Activated B cell treated with CpG ODN at 0.5 μM for 24 hours (primary cell): ENCODE measurements around the gene POR. TPM values are rescaled to one million over a fixed set of nuclear protein-coding genes. Genes with fewer than 3 reads are reported as not detected.

Source experiments
- ATAC-seq: fragments of 200-7000 bp; cut with Tn5 transposase; one replicate; pipeline ENCODE4 v1.10.0; 2021; ENCODE audit warnings: low read depth, mild to moderate bottlenecking, moderate library complexity
- CTCF ChIA-PET: fragments of 350-600 bp; sonication (Branson Sonifier 250); formaldehyde crosslinking; loops from one replicate; lab custom pipeline; 2021; ENCODE audit warnings: antibody characterized with exemption; lab: Charles Lee
- POLR2A ChIA-PET: fragments of 350-600 bp; sonication (Branson Sonifier 250); formaldehyde crosslinking; loops from one replicate; lab custom pipeline; 2021; ENCODE audit warnings: antibody characterized with exemption; lab: Charles Lee
- DNase-seq: peaks from one replicate; pipeline ENCODE4 v3.0.0; 2022
- H3K27ac Mint-ChIP-seq: one replicate; pipeline ENCODE4 v1.8.0; 2020; ENCODE audit warnings: mixed read lengths
- H3K27me3 Mint-ChIP-seq: one replicate; pipeline ENCODE4 v1.8.0; 2021; ENCODE audit warnings: mixed read lengths
- H3K36me3 Mint-ChIP-seq: one replicate; pipeline ENCODE4 v1.8.0; 2021; ENCODE audit warnings: low read depth, mixed read lengths
- H3K4me1 Mint-ChIP-seq: one replicate; pipeline ENCODE4 v1.8.0; 2021; ENCODE audit warnings: mixed read lengths
- H3K4me3 Mint-ChIP-seq: one replicate; pipeline ENCODE4 v1.8.0; 2020; ENCODE audit warnings: mild to moderate bottlenecking, mixed read lengths
- H3K9me3 Mint-ChIP-seq: one replicate; pipeline ENCODE4 v1.8.0; 2020; ENCODE audit warnings: mixed read lengths
- intact Hi-C: fragments of 100-400 bp; cut with micrococcal nuclease; formaldehyde crosslinking; loops from one replicate; pipeline ENCODE4 v1.15.1; 2024
- total RNA-seq: library from RNA; stranded (reverse); gene quantifications from 2 replicates; pipeline ENCODE4 v1.2.3, GENCODE V29; 2022
- TF ChIP-seq, protein P1 (sequence below): fragments of 200-600 bp; IDR thresholded peaks from one replicate; pipeline ENCODE4 v1.8.0; 2022; ENCODE audit warnings: antibody characterized with exemption, mild to moderate bottlenecking

The POR gene
- total RNA-seq, 1 donor from 2014 or later = 63.5 TPM

DNA sequence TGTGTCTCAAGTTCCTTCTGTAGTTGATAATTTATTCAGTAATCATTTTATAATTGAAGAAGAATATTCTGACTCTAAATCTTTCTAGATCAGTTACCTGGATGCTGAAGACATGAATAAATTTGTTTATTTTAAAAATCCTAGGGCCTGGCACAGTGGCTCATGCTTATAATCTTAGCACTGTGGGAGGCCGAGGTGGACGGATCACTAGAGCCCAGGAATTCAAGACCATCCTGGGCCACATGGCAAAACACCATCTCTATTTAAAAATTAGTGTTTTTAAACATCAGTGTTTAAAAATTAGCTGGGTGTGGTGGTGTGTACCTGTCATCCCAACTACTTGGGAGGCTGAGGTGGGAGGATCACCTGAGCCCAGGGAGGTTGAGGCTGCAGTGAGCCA, 9.3 kb downstream of the POR start:
- peaks cover 22% of the 10 kb centered on the region for H3K36me3 Mint-ChIP-seq
- DNase-seq = no peak
- H3K27me3 Mint-ChIP-seq = no peaks in the 10 kb centered on the region
- ATAC-seq = no peak
- intact Hi-C loops = no loop called here
- no peaks in the 10 kb centered on the region for H3K9me3 Mint-ChIP-seq
- ChIA-PET POLR2A (no interaction called here), CTCF (no interaction called here)
- H3K27ac Mint-ChIP-seq = no peak overlapping the region
- H3K4me1 Mint-ChIP-seq = peaks cover 29% of the 10 kb centered on the region
- H3K4me3 Mint-ChIP-seq = no peak overlapping the region
- TF ChIP-seq, protein P1, sequence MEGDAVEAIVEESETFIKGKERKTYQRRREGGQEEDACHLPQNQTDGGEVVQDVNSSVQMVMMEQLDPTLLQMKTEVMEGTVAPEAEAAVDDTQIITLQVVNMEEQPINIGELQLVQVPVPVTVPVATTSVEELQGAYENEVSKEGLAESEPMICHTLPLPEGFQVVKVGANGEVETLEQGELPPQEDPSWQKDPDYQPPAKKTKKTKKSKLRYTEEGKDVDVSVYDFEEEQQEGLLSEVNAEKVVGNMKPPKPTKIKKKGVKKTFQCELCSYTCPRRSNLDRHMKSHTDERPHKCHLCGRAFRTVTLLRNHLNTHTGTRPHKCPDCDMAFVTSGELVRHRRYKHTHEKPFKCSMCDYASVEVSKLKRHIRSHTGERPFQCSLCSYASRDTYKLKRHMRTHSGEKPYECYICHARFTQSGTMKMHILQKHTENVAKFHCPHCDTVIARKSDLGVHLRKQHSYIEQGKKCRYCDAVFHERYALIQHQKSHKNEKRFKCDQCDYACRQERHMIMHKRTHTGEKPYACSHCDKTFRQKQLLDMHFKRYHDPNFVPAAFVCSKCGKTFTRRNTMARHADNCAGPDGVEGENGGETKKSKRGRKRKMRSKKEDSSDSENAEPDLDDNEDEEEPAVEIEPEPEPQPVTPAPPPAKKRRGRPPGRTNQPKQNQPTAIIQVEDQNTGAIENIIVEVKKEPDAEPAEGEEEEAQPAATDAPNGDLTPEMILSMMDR = no peak

DNA sequence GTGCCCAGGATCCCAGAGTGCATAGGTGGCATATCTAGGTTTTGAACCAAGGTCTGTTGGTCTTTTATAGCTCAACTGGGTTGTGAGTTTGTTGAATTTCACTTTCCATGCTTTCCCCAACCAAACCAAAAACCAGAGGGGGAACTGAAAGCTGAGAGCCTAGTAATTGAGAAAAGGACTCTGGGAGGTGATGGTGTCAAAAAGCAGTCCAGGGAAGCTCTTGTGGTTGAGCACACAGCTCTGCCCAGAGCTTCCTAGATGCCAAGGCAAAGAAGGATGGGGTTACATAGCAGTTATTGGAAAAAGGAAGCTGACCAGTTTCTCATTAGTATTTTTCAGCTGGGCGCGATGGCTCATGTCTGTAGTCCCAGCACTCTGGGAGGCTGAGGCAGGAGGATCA, 9.9 kb downstream of the POR start:
- H3K27ac Mint-ChIP-seq = no peak overlapping the region
- H3K4me3 Mint-ChIP-seq = no peak overlapping the region
- no peak for ATAC-seq
- intact Hi-C loops = no loop called here
- TF ChIP-seq, protein P1 = no peak
- CTCF ChIA-PET = no interaction called here
- H3K9me3 Mint-ChIP-seq = no peaks in the 10 kb centered on the region
- peaks cover 23% of the 10 kb centered on the region for H3K36me3 Mint-ChIP-seq
- DNase-seq = no peak
- no peaks in the 10 kb centered on the region for H3K27me3 Mint-ChIP-seq
- POLR2A ChIA-PET = interaction anchor here (1.0 kb wide), 1 partner anchor 10 kb away, joined by 7 read pairs; the partner anchor contains the start of gene POR
- H3K4me1 Mint-ChIP-seq = peaks cover 25% of the 10 kb centered on the region

DNA sequence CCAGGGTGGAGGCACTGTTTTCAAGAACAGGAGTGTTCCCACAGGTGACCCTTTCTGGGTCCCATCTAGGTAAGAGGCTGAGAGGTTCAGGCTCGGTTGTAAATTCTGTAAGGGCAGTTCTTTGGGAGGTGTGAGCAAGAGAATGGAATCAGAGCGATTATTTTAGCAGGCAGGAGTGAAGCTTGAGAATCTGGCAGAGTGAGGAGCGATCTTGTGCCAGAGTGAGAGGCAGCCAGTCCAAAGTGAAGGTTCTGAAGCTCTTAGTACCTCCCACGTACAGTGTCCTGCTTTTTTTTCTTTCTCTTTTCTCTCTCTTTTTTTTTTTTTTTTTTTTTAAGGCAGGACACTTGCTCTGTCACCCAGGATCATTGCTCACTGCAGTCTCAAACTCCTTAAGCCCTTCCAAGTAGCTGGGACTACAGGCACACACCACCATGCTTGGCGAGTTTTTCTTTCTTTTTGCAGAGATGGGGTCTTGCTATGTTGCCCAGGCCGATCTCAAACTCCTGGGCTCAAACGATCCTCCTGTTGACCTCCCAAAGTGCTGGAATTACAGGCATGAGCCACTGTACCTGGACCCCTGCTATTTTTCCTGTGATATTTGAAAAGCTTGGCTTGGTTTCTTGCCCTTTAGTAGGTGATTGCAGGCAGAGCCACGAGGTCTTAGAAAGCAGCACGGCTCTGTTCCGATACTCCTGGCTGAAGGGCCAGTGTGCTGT, 10.9 kb downstream of the POR start:
- TF ChIP-seq, protein P1 = no peak
- H3K27ac Mint-ChIP-seq = no peak overlapping the region
- intact Hi-C loops = no loop called here
- peaks cover 19% of the 10 kb centered on the region for H3K36me3 Mint-ChIP-seq
- H3K4me3 Mint-ChIP-seq = no peak overlapping the region
- peaks cover 25% of the 10 kb centered on the region for H3K4me1 Mint-ChIP-seq
- no peaks in the 10 kb centered on the region for H3K9me3 Mint-ChIP-seq
- ATAC-seq = no peak
- ChIA-PET POLR2A (interaction anchor here (0.6 kb wide), 1 partner anchor 350 kb away, joined by 3 read pairs; no protein-coding TSS in a partner anchor), CTCF (no interaction called here)
- H3K27me3 Mint-ChIP-seq = no peaks in the 10 kb centered on the region
- DNase-seq = no peak

DNA sequence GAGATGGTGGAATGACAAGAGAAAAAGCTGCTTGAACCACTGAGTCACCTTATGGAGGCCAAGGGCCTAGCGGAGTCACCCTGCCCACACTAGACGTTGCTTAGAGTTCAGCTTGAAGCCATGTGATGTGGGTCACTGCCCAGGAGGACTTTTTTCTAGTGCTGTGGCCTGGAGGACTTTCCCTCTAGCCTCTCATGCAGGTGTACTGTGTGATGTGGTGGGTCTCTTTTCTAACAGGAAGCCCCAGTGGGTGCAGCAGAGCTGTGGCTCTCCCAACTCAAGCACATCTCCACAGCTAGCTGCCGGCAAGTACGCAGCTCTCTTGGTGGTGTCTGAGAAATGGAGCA, 13.6 kb downstream of the POR start:
- Mint-ChIP-seq H3K27ac (peak overlapping the region; percentile 46), H3K36me3 (peaks cover 10% of the 10 kb centered on the region), H3K4me1 (peaks cover 15% of the 10 kb centered on the region), H3K9me3 (no peaks in the 10 kb centered on the region), H3K27me3 (no peaks in the 10 kb centered on the region), H3K4me3 (no peak overlapping the region)
- no peak for DNase-seq
- ChIA-PET CTCF (no interaction called here), POLR2A (interaction anchor here (2.8 kb wide), 1 partner anchor 13 kb away, joined by 18 read pairs; the partner anchor contains the start of gene POR)
- TF ChIP-seq, protein P1 = no peak
- ATAC-seq = peak; percentile 84
- intact Hi-C loops = no loop called here

DNA sequence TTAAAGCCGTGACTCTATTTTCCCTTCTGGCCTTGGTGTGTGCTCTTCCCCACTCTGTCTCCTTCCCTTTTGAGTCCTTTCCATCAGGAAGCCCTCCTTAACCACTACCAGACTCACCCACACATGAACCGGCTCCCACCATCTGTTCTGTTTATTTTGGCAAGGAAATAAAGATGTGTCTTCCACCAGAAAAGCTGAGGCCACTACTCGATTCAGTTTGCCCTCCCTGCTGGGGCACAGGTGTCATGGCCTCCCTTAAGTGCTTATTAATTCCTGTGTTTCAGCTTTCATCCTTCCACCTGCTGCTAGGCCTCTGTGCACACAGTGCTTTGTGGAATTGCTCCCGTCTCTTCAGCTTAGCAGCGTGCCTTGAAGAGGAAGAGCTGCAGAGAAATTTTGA, 16.7 kb downstream of the POR start:
- H3K4me3 Mint-ChIP-seq = no peak overlapping the region
- POLR2A ChIA-PET = no interaction called here
- ATAC-seq (no peak), DNase-seq (no peak)
- peaks cover 10% of the 10 kb centered on the region for H3K4me1 Mint-ChIP-seq
- intact Hi-C loops = no loop called here
- H3K36me3 Mint-ChIP-seq = peaks cover 20% of the 10 kb centered on the region
- CTCF ChIA-PET = no interaction called here
- H3K9me3 Mint-ChIP-seq = no peaks in the 10 kb centered on the region
- TF ChIP-seq, protein P1 = no peak
- no peak overlapping the region for H3K27ac Mint-ChIP-seq
- H3K27me3 Mint-ChIP-seq = no peaks in the 10 kb centered on the region
